Measurements from ENCODE around the gene CCDC170. TPM values are rescaled to one million over a fixed set of nuclear protein-coding genes. Genes with fewer than 3 reads are reported as not detected.

CCDC170 gene
- total and polyA plus RNA-seq, 9 of the 15 experiments (the other 6 are each of a cell fraction or from before 2014, with no cell fraction given): 0.01 to 0.18 (median 0.05) TPM; not detected in 6

GRCh38 chr6:151663559-151663958 is 169.7 kb downstream of the CCDC170 start (continued):
- TF ChIP-seq FOSL1 (tag; conservative IDR thresholded peaks at IDR 0.05): no peak

GRCh38 chr6:151664390-151664789 is 170.6 kb downstream of the CCDC170 start:
- Histone ChIP-seq H3K9ac (ENCODE audit: insufficient read depth in 1 of 2, low read depth in 2 of 2, low read length in 2 of 2) (no peak overlapping the region), H3K9me3 (replicated peaks; ENCODE audit: control insufficient read depth, insufficient read depth, low read depth, low read length) (no peaks in the 10 kb centered on the region), H3K79me2 (ENCODE audit: control insufficient read depth, insufficient read depth, low read length) (no peaks in the 10 kb centered on the region), H3K36me3 (ENCODE audit: control insufficient read depth, insufficient read depth, low read length) (no peaks in the 10 kb centered on the region), H3K27ac (ENCODE audit: extremely low read depth, low read depth, low read length) (no peak overlapping the region), H4K20me1 (replicated peaks; ENCODE audit: control insufficient read depth, insufficient read depth, low read length) (no peaks in the 10 kb centered on the region), H3K4me3 (no peak overlapping the region), H2AFZ (ENCODE audit: low read depth, low read length) (no peak overlapping the region), H3K27me3 (ENCODE audit: control insufficient read depth in 2 of 2, insufficient read depth in 2 of 2, low read length in 2 of 2) (peaks cover 0 to 2% of the 10 kb centered on the region in 2 experiments; a peak in 1 of 5 replicates), H3K4me1 (replicated peaks in 1 of 2; ENCODE audit: control insufficient read depth in 2 of 2, insufficient read depth in 2 of 2, low read length in 2 of 2) (no peaks in the 10 kb centered on the region), H3K4me2 (ENCODE audit: insufficient read depth, low read length) (no peak overlapping the region), H3K9me1 (ENCODE audit: control insufficient read depth, insufficient read depth, low read length) (no peaks in the 10 kb centered on the region)
- DNase-seq (ENCODE audit: extremely low read depth in 1 of 4, low spot score in 3 of 4) (no peak), FAIRE-seq (no peak), ATAC-seq (no peak)
- no TSS peak for BruUV-seq (replicated peaks)
- intact Hi-C loops (cut with micrococcal nuclease) (loop anchor here (5.0 kb wide), 1 partner anchor 603 kb away; no protein-coding TSS in a partner anchor), in situ Hi-C loops (cut with MboI) (no loop called here)
- ChIA-PET CTCF (ENCODE audit: low intra/inter-chr PET ratio) (no interaction called here), POLR2A (no interaction called here)
- TF ChIP-seq RBBP5 (IDR thresholded peaks at IDR 0.05; ENCODE audit: borderline replicate concordance, insufficient read depth, low read length, poor library complexity, severe bottlenecking): no peak
- TF ChIP-seq ZBTB11 (CRISPR knock-in tag; IDR thresholded peaks at IDR 0.05): peak in 1 of 3 experiments; percentile 27; a peak in 1 of 6 replicates
- 0% methylated on average over 5 of the region's 5 CpGs for WGBS (ENCODE audit: insufficient coverage, low coverage, missing lambda C conversion rate)
